Loucy (cell line): ENCODE measurements around the gene EFCC1.

Experiments
- H2AFZ ChIP-seq: fragments of 200-600 bp; sonication (generic); 2 replicates; pipeline ENCODE4 v1.6.0; 2016; ENCODE audit warnings: antibody characterized with exemption, mild to moderate bottlenecking, low read length, moderate library complexity
- H3F3A ChIP-seq: fragments of 200-600 bp; 2 replicates; pipeline ENCODE4 v1.6.0; 2016; ENCODE audit warnings: antibody characterized with exemption, low read depth, mild to moderate bottlenecking
- H3K27me3 ChIP-seq: fragments of 200-600 bp; sonication (generic); 2 replicates; pipeline ENCODE4 v1.6.1; 2014; ENCODE audit warnings: low read length, mild to moderate bottlenecking; ENCODE audit not compliant: insufficient read depth, poor library complexity, severe bottlenecking
- H3K36me3 ChIP-seq: fragments of 200-600 bp; sonication (generic); 2 replicates; pipeline ENCODE4 v1.6.1; 2016; ENCODE audit warnings: low read length; ENCODE audit not compliant: insufficient read depth
- H3K4me1 ChIP-seq: fragments of 200-600 bp; sonication (generic); 2 replicates; pipeline ENCODE4 v1.5.1; 2014; ENCODE audit warnings: low read length, mild to moderate bottlenecking; ENCODE audit not compliant: insufficient read depth, poor library complexity, severe bottlenecking
- H3K4me2 ChIP-seq: fragments of 200-600 bp; sonication (generic); 2 replicates; pipeline ENCODE4 v1.6.0; 2014; ENCODE audit warnings: antibody characterized with exemption, low read length, low read depth, mild to moderate bottlenecking; ENCODE audit not compliant: poor library complexity, severe bottlenecking
- H3K4me3 ChIP-seq: fragments of 200-600 bp; sonication (generic); 2 replicates; pipeline ENCODE4 v1.5.1; 2014; ENCODE audit warnings: low read length, mild to moderate bottlenecking, mixed read lengths; ENCODE audit not compliant: poor library complexity, severe bottlenecking
- H3K79me2 ChIP-seq: fragments of 200-600 bp; sonication (generic); 2 replicates; pipeline ENCODE4 v1.6.1; 2014; ENCODE audit warnings: low read length; ENCODE audit not compliant: insufficient read depth
- H3K9ac ChIP-seq: fragments of 200-600 bp; sonication (generic); 2 replicates; pipeline ENCODE4 v1.6.0; 2014; ENCODE audit warnings: mild to moderate bottlenecking, low read depth, low read length, moderate library complexity; ENCODE audit not compliant: poor library complexity, severe bottlenecking
- H3K9me2 ChIP-seq: fragments of 200-600 bp; sonication (generic); replicated peaks from 2 replicates; pipeline ENCODE4 v1.6.1; 2016; ENCODE audit warnings: low read depth, low read length, mixed read lengths
- H3K9me3 ChIP-seq: fragments of 200-600 bp; sonication (generic); 2 replicates; pipeline ENCODE4 v1.6.1; 2014; ENCODE audit warnings: mild to moderate bottlenecking, antibody characterized with exemption, low read length, low read depth; ENCODE audit not compliant: insufficient read depth
- H4K20me1 ChIP-seq: fragments of 200-600 bp; sonication (generic); 2 replicates; pipeline ENCODE4 v1.6.0; 2014; ENCODE audit warnings: antibody characterized with exemption, low read length, mild to moderate bottlenecking; ENCODE audit not compliant: insufficient read depth, poor library complexity, severe bottlenecking
- CTCF ChIP-seq: fragments of 200-600 bp; sonication (generic); conservative IDR thresholded peaks from 2 replicates; pipeline ENCODE4 v1.5.1; 2014; ENCODE audit warnings: mild to moderate bottlenecking, antibody characterized with exemption, low read length
- EZH2phosphoT487 ChIP-seq: fragments of 200-600 bp; IDR thresholded peaks from 2 replicates; pipeline ENCODE4 v1.6.1; 2018; ENCODE audit warnings: antibody characterized with exemption, mild to moderate bottlenecking, moderate library complexity, borderline replicate concordance

Gene EFCC1

GRCh38 chr3:129058441-129059200, 57.5 kb downstream of the EFCC1 start:
- no peak overlapping the region for H2AFZ ChIP-seq
- no peak overlapping the region for H3K9ac ChIP-seq
- no peaks in the 10 kb centered on the region for H3K36me3 ChIP-seq
- no peak overlapping the region for H3K4me3 ChIP-seq
- no peak overlapping the region for H3K4me2 ChIP-seq
- H3F3A ChIP-seq, result no peaks in the 10 kb centered on the region
- TF ChIP-seq EZH2phosphoT487 (no peak), CTCF (no peak)
- no peaks in the 10 kb centered on the region for H3K79me2 ChIP-seq
- H3K9me2 ChIP-seq, result no peaks in the 10 kb centered on the region
- H3K9me3 ChIP-seq, result no peaks in the 10 kb centered on the region
- H3K4me1 ChIP-seq, result no peaks in the 10 kb centered on the region
- no peaks in the 10 kb centered on the region for H4K20me1 ChIP-seq
- H3K27me3 ChIP-seq, result no peaks in the 10 kb centered on the region

GRCh38 chr3:129059311-129059958, 58.3 kb downstream of the EFCC1 start:
- Histone ChIP-seq H3K4me3 (no peak overlapping the region), H3K27me3 (no peaks in the 10 kb centered on the region), H3K9me2 (no peaks in the 10 kb centered on the region), H3K4me1 (no peaks in the 10 kb centered on the region), H4K20me1 (no peaks in the 10 kb centered on the region), H3K4me2 (no peak overlapping the region), H3F3A (no peaks in the 10 kb centered on the region), H3K36me3 (no peaks in the 10 kb centered on the region), H3K9ac (no peak overlapping the region), H2AFZ (no peak overlapping the region), H3K79me2 (no peaks in the 10 kb centered on the region), H3K9me3 (no peaks in the 10 kb centered on the region)
- TF ChIP-seq CTCF (no peak), EZH2phosphoT487 (no peak)

DNA sequence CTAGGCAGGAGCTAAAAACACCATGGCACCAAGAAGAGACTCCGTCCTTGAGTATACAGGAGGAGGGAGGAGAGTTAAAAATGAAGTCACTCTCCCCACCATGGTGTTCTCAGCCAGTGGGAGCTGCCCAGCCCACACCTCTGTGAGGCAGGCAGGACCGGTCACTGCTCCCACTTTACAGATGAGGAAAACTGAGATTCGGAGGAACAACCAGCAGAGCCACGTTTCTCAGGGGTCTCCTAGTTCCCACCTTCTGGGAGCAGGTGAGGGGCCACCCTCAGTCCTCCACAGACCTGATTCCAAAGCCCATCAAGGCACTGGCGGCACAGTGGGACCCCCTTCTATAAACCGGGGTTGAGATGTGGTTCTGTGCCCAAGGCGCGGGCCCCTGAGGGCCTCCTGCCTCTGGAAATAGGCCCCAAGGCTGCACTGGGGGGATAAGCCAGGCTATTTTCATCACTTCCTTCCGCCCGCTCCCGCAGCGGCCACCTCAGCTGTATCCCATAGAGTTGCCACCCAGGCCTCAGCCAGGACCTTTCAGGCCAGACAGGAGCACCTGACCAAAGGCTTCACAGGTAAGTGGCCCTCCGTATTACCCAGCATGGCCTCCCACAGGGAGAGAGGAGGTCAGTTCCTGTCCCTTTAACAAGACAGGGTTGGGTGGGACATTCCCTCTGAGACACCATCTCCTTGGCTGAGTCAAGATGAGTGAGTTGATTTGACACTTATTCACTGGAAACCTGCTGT, 59.3 kb downstream of the EFCC1 start, which contains the start of gene GP9:
GP9 (plus strand) TSS at position 504 of the 747 bp plus-strand sequence. CDS start 961 bp downstream, outside the sequence.
- no peak within 1 kb of the TSS for H3K9ac ChIP-seq
- TF ChIP-seq CTCF, result no peak
- no peak for TF ChIP-seq EZH2phosphoT487

More for the DNA sequence above, 59.3 kb downstream of the EFCC1 start, which contains the start of gene GP9:
- Histone ChIP-seq H3K27me3 (no peaks in the 10 kb centered on the region), H3K4me2 (no peak within 1 kb of the TSS), H3K79me2 (no peaks in the 10 kb centered on the region), H3K4me3 (no peak within 1 kb of the TSS), H3F3A (no peaks in the 10 kb centered on the region), H3K9me2 (no peaks in the 10 kb centered on the region), H3K4me1 (no peaks in the 10 kb centered on the region), H3K36me3 (no peaks in the 10 kb centered on the region), H4K20me1 (no peaks in the 10 kb centered on the region), H3K9me3 (no peaks in the 10 kb centered on the region), H2AFZ (no peak within 1 kb of the TSS)
